Measurements from ENCODE around the gene PLEKHN1.

DNA sequence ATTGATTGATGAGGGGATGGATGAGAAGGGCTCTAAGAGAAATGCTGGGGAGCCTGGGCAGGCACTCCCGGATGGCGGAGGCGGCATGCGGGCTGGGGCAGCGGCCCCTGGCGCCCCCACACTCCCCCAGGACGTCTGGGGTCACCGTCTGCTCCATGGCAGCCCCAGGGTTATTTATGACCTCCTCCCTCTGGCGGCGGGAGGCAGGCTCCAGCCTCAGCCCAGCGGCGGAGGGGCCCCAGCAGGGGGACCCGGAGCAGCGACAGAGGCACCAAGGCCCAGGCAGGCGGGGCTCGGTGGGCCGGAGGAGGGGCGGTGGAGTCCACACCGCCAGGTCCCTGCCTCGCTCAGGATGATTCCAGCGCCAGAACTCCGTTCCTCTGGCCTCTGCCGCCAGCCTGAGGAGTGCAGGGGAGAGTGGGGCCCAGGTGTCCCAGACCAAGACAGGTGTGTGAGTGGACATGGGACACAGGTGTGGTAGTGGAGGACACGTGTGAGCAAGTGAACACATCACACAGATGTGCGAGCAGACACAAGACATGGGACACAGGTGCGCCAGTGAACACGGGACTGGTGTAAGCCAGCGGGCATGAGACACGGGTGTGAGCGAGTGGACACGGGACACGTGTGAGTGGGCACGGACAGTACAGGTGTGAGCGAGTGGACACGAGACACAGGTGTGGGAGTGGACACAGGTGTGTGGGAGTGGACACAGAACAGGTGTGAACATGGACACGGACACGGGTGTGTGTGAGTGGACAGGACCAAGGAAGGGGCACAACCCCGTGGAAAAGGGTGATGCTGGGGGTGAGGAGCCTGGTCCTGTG lies 45.1 kb upstream of the PLEKHN1 start:
- TF ChIP-seq ZNF274 (IDR thresholded peaks at IDR 0.05; ENCODE audit: low read depth, low read length) = no peak
- no peak for TF ChIP-seq YY1 (IDR thresholded peaks at IDR 0.05; ENCODE audit: insufficient read depth, insufficient read length)

All from NT2/D1 (cell line).